NCI-H1092 treated with DMSO at 0.1 percent for 48 hours (cell line): ENCODE results near the gene KRTAP23-1.

ENCODE experiments used
- DNase-seq: peaks from one replicate; lab custom pipeline; 2025; lab: John Stamatoyannopoulos, UW

KRTAP23-1 gene

GRCh38 chr21:30348506-30348905 is at the start of gene KRTAP23-1:
Gene KRTAP23-1, minus strand, starts transcription at chr21:30348606. Its CDS starts 0 bp downstream, at chr21:30348606.
- DNase-seq, result no peak

GRCh38 chr21:30395731-30396130 is 47.3 kb upstream of the KRTAP23-1 start, which contains the start of gene KRTAP13-1:
Gene KRTAP13-1, plus strand, starts transcription at chr21:30396031. Its CDS starts 56 bp downstream, at chr21:30396087.
- DNase-seq, result no peak

- DNase-seq, result no peak
Observed at GRCh38 chr21:30391492-30392025, 43.2 kb upstream of the KRTAP23-1 start.

GRCh38 chr21:30382201-30382600 is 33.8 kb upstream of the KRTAP23-1 start:
- DNase-seq, result no peak

GRCh38 chr21:30372139-30372770 is 23.8 kb upstream of the KRTAP23-1 start, which contains the start of gene KRTAP13-2:
Gene KRTAP13-2, minus strand, starts transcription at chr21:30372271. Its CDS starts 58 bp downstream, at chr21:30372213.
- DNase-seq, result no peak

GRCh38 chr21:30355906-30356305 is 7.5 kb upstream of the KRTAP23-1 start:
- DNase-seq, result no peak

- DNase-seq, result no peak
Observed at GRCh38 chr21:30354308-30355005, 6.1 kb upstream of the KRTAP23-1 start.

GRCh38 chr21:30351534-30351933 is 3.1 kb upstream of the KRTAP23-1 start:
- DNase-seq, result no peak

GRCh38 chr21:30349572-30349971 is 1.2 kb upstream of the KRTAP23-1 start:
- DNase-seq, result peak; percentile 2

GRCh38 chr21:30345014-30345413 is 3.4 kb downstream of the KRTAP23-1 start:
- DNase-seq, result no peak

GRCh38 chr21:30340714-30341573 is 7.5 kb downstream of the KRTAP23-1 start:
- DNase-seq, result peak; percentile 46

GRCh38 chr21:30338717-30339116 is 9.7 kb downstream of the KRTAP23-1 start:
- DNase-seq, result no peak

GRCh38 chr21:30337772-30338171 is 10.6 kb downstream of the KRTAP23-1 start:
- DNase-seq, result no peak

GRCh38 chr21:30337276-30337744 is 11.1 kb downstream of the KRTAP23-1 start, which contains the start of gene KRTAP27-1:
Gene KRTAP27-1, minus strand, starts transcription at chr21:30337694. Its CDS starts 26 bp downstream, at chr21:30337668.
- no peak for DNase-seq

- DNase-seq, result no peak
Observed at GRCh38 chr21:30336596-30336995, 11.8 kb downstream of the KRTAP23-1 start.

- DNase-seq, result no peak
Observed at GRCh38 chr21:30333736-30334135, 14.7 kb downstream of the KRTAP23-1 start.

GRCh38 chr21:30332681-30333080 is 15.7 kb downstream of the KRTAP23-1 start:
- DNase-seq, result no peak

- no peak for DNase-seq
Observed at GRCh38 chr21:30329203-30329875, 19.1 kb downstream of the KRTAP23-1 start.

GRCh38 chr21:30326390-30326789 is 22.0 kb downstream of the KRTAP23-1 start:
- no peak for DNase-seq

- no peak for DNase-seq
Observed at GRCh38 chr21:30320215-30320614, 28.2 kb downstream of the KRTAP23-1 start, which contains the start of gene KRTAP26-1. Gene KRTAP26-1, minus strand, starts transcription at chr21:30320315. Its CDS starts 280 bp downstream, at chr21:30320035.

GRCh38 chr21:30315701-30316100 is 32.7 kb downstream of the KRTAP23-1 start:
- no peak for DNase-seq
